K562 (cell line): ENCODE measurements around the gene F11R. TPM values are rescaled to one million over a fixed set of nuclear protein-coding genes. Genes with fewer than 3 reads are reported as not detected.

Source experiments
- CTCF ChIP-seq, 3 experiments: IDR thresholded peaks in 2 of 3; conservative IDR thresholded peaks in 1 of 3; 2 replicates each; pipeline ENCODE4 v1.5.1; 2011 to 2012; ENCODE audit warnings: low read length in 3 of 3, mild to moderate bottlenecking in 3 of 3, control low read depth in 2 of 3, improper control_type of control experiment in 1 of 3, inconsistent platforms in 1 of 3, low read depth in 1 of 3, mixed read lengths in 1 of 3, moderate library complexity in 1 of 3; ENCODE audit not compliant: insufficient read depth in 2 of 3
- KAT8 ChIP-seq: fragments of 450-650 bp; IDR thresholded peaks from 2 replicates; pipeline ENCODE4 v1.6.1; 2016; ENCODE audit warnings: low read depth, mild to moderate bottlenecking
- KDM2B ChIP-seq: fragments of 250-450 bp; sonication (Bioruptor Pico); IDR thresholded peaks from 2 replicates; pipeline ENCODE4 v1.8.0; 2021; ENCODE audit warnings: mild to moderate bottlenecking, moderate library complexity
- MAFF ChIP-seq: IDR thresholded peaks from 2 replicates; pipeline ENCODE4 v1.6.1; 2012; ENCODE audit warnings: low read length, improper control_type of control experiment
- NBN ChIP-seq: fragments of 450-650 bp; IDR thresholded peaks from 2 replicates; pipeline ENCODE4 v1.6.1; 2016; ENCODE audit warnings: low read depth, mild to moderate bottlenecking
- NFATC3 ChIP-seq: fragments of 450-650 bp; IDR thresholded peaks from 2 replicates; pipeline ENCODE4 v1.6.1; 2017; ENCODE audit warnings: mild to moderate bottlenecking
- SIRT6 ChIP-seq: IDR thresholded peaks from one replicate; pipeline ENCODE4 v1.6.1; 2012; ENCODE audit warnings: low read depth, mild to moderate bottlenecking, control low read depth, inconsistent platforms, low read length, moderate library complexity
- XRCC5 ChIP-seq: fragments of 200-400 bp; formaldehyde crosslinking; IDR thresholded peaks from 2 replicates; pipeline ENCODE4 v1.6.1; 2017; ENCODE audit warnings: low read depth, mild to moderate bottlenecking, low read length
- ZNF398 ChIP-seq: fragments of 250-450 bp; sonication (Bioruptor Pico); IDR thresholded peaks from 2 replicates; pipeline ENCODE4 v1.8.0; 2021; ENCODE audit warnings: moderate library complexity, mild to moderate bottlenecking, inconsistent platforms
- ZNF77 ChIP-seq: fragments of 250-450 bp; sonication (Bioruptor Pico); IDR thresholded peaks from 2 replicates; pipeline ENCODE4 v1.5.0; 2020
- polyA plus RNA-seq, 8 experiments: library from polyadenylated mRNA; depleted of rRNA in 4 of 8; stranded (reverse) in 5 of 8; unstranded in 3 of 8; fragments of >200 nt; fragmentation: Nextera tagmentation in 2 of 8; fragmentation: Illumina TruSeq in 1 of 8; extraction: Ambion mirVana in 2 of 8; extraction: Trizol in 1 of 8; gene quantifications; 2 replicates each; pipeline versions ENCODE4 v1.2.1 to v1.2.3, GENCODE V29; 2011 to 2014; ENCODE audit warnings: inconsistent platforms in 1 of 8, missing spikeins in 1 of 8
- total RNA-seq, 7 experiments: library from RNA; depleted of rRNA in 6 of 7; stranded (reverse); fragments of >200 nt in 6 of 7; fragmentation: Illumina TruSeq in 2 of 7; extraction: Trizol in 2 of 7; gene quantifications; 2 replicates each; pipeline versions ENCODE4 v1.2.1 to v1.2.3, GENCODE V29; 2011 to 2021; ENCODE audit warnings: low replicate concordance in 1 of 7
- TF ChIP-seq, protein P1 (sequence below), 2 experiments: fragments of 450-650 bp; formaldehyde crosslinking in 1 of 2; IDR thresholded peaks; 2 replicates each; pipeline versions ENCODE4 v1.4.0 to v1.6.1; 2014 to 2020; ENCODE audit warnings: mild to moderate bottlenecking in 2 of 2, borderline replicate concordance in 1 of 2, low read depth in 1 of 2
- TF ChIP-seq, protein P2 (sequence below), 2 experiments: fragments of 150-350 bp in 1 of 2; IDR thresholded peaks; 2 replicates each; pipeline ENCODE4 v1.6.1; 2012 to 2016; ENCODE audit warnings: low read depth in 2 of 2, low read length in 2 of 2, mild to moderate bottlenecking in 1 of 2, moderate library complexity in 1 of 2

F11R gene
- total and polyA plus RNA-seq, 9 of the 15 experiments (the other 6 are each of a cell fraction or from before 2014, with no cell fraction given), result 27.4 to 187 (median 52.5) TPM

GRCh38 chr1:160993544-160994193 lies 27.3 kb downstream of the F11R start (continued):
- TF ChIP-seq, protein P1, sequence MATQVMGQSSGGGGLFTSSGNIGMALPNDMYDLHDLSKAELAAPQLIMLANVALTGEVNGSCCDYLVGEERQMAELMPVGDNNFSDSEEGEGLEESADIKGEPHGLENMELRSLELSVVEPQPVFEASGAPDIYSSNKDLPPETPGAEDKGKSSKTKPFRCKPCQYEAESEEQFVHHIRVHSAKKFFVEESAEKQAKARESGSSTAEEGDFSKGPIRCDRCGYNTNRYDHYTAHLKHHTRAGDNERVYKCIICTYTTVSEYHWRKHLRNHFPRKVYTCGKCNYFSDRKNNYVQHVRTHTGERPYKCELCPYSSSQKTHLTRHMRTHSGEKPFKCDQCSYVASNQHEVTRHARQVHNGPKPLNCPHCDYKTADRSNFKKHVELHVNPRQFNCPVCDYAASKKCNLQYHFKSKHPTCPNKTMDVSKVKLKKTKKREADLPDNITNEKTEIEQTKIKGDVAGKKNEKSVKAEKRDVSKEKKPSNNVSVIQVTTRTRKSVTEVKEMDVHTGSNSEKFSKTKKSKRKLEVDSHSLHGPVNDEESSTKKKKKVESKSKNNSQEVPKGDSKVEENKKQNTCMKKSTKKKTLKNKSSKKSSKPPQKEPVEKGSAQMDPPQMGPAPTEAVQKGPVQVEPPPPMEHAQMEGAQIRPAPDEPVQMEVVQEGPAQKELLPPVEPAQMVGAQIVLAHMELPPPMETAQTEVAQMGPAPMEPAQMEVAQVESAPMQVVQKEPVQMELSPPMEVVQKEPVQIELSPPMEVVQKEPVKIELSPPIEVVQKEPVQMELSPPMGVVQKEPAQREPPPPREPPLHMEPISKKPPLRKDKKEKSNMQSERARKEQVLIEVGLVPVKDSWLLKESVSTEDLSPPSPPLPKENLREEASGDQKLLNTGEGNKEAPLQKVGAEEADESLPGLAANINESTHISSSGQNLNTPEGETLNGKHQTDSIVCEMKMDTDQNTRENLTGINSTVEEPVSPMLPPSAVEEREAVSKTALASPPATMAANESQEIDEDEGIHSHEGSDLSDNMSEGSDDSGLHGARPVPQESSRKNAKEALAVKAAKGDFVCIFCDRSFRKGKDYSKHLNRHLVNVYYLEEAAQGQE (IDR thresholded peaks at IDR 0.05; ENCODE audit: borderline replicate concordance), result peak; percentile 36; the same call in 1 of the 2 replicates
- TF ChIP-seq, protein P1 (CRISPR knock-in tag; IDR thresholded peaks at IDR 0.05; ENCODE audit: low read depth), result no peak
- TF ChIP-seq CTCF (IDR thresholded peaks at IDR 0.05 in 2 of 3, conservative IDR thresholded peaks at IDR 0.05 in 1 of 3; ENCODE audit: insufficient read depth in 2 of 3, low read depth in 1 of 3, low read length in 3 of 3) (peak; percentile 33 to 58 (median 44); a peak in 3 of 6 replicates), ZNF77 (CRISPR knock-in tag) (no peak), ZNF398 (CRISPR knock-in tag) (no peak), XRCC5 (no peak), SIRT6 (no peak), NBN (no peak), MAFF (no peak), NFATC3 (no peak), KDM2B (CRISPR knock-in tag) (no peak), KAT8 (no peak)
- TF ChIP-seq, protein P2, sequence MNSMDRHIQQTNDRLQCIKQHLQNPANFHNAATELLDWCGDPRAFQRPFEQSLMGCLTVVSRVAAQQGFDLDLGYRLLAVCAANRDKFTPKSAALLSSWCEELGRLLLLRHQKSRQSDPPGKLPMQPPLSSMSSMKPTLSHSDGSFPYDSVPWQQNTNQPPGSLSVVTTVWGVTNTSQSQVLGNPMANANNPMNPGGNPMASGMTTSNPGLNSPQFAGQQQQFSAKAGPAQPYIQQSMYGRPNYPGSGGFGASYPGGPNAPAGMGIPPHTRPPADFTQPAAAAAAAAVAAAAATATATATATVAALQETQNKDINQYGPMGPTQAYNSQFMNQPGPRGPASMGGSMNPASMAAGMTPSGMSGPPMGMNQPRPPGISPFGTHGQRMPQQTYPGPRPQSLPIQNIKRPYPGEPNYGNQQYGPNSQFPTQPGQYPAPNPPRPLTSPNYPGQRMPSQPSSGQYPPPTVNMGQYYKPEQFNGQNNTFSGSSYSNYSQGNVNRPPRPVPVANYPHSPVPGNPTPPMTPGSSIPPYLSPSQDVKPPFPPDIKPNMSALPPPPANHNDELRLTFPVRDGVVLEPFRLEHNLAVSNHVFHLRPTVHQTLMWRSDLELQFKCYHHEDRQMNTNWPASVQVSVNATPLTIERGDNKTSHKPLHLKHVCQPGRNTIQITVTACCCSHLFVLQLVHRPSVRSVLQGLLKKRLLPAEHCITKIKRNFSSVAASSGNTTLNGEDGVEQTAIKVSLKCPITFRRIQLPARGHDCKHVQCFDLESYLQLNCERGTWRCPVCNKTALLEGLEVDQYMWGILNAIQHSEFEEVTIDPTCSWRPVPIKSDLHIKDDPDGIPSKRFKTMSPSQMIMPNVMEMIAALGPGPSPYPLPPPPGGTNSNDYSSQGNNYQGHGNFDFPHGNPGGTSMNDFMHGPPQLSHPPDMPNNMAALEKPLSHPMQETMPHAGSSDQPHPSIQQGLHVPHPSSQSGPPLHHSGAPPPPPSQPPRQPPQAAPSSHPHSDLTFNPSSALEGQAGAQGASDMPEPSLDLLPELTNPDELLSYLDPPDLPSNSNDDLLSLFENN (IDR thresholded peaks at IDR 0.05; ENCODE audit: low read depth in 2 of 2, low read length in 2 of 2), result no peak
